Neural crest cell (in vitro differentiated cells): ENCODE measurements around the gene CEP350. TPM values are rescaled to one million over a fixed set of nuclear protein-coding genes. Genes with fewer than 3 reads are reported as not detected.

Source experiments
- DNase-seq: peaks from one replicate; pipeline ENCODE4 v3.0.0; 2021; ENCODE audit warnings: low read depth, mixed read lengths, low spot score
- H3K27ac Mint-ChIP-seq: one replicate; pipeline ENCODE4 v1.8.0; 2021; ENCODE audit warnings: mild to moderate bottlenecking, mixed read lengths; ENCODE audit not compliant: unreplicated experiment
- H3K27me3 Mint-ChIP-seq: 2 replicates; pipeline ENCODE4 v1.8.0; 2021; ENCODE audit warnings: low read depth, mild to moderate bottlenecking, mixed read lengths
- H3K36me3 Mint-ChIP-seq: 2 replicates; pipeline ENCODE4 v1.8.0; 2021; ENCODE audit warnings: low read depth, mild to moderate bottlenecking, mixed read lengths
- H3K4me1 Mint-ChIP-seq: 2 replicates; pipeline ENCODE4 v1.8.0; 2021; ENCODE audit warnings: mixed read lengths
- H3K4me3 Mint-ChIP-seq: one replicate; pipeline ENCODE4 v1.8.0; 2021; ENCODE audit warnings: mild to moderate bottlenecking, mixed read lengths
- H3K9me3 Mint-ChIP-seq: 2 replicates; pipeline ENCODE4 v1.8.0; 2021; ENCODE audit warnings: mixed read lengths
- total RNA-seq: library from RNA; stranded (reverse); gene quantifications from 2 replicates; pipeline ENCODE4 v1.2.1, GENCODE V29; 2021
- TF ChIP-seq, protein P1 (sequence below): fragments of 200-600 bp; sonication (generic); conservative IDR thresholded peaks from 2 replicates; pipeline ENCODE4 v1.5.0; 2021; ENCODE audit warnings: antibody characterized with exemption, mild to moderate bottlenecking

Gene CEP350
- total RNA-seq, 1 donor from 2014 or later, result 44.8 TPM

DNA sequence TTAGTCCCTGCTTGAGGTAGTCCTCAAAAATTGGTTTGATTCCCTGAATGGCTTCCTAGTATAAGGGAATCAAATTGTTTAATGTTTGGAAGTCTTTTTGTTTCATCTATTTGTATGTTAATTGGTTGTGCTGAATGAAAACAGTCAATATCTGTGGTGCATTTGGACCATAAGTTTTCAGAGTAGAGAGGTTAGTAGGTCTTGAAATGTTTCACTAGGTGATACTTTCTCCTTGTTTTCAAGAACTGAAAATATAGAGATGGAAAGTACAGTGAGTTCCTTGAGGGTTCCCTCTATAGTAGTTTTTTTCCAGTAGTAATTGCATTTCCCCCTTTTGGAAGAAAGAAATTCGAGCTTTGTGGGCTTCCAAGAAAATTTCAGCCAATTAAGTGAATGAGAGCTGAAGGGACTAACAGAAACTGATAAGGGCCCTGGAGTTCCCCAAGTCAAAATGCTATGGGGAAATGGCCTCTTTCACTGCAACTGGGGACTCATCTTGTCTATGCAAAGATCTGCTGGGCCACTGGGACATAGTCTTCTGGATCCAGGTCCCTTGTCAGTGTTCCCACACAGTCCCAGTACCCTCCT, 18.6 kb upstream of the CEP350 start:
- H3K4me3 Mint-ChIP-seq, result no peak overlapping the region
- H3K9me3 Mint-ChIP-seq, result no peaks in the 10 kb centered on the region
- H3K27ac Mint-ChIP-seq, result no peak overlapping the region
- H3K4me1 Mint-ChIP-seq, result no peaks in the 10 kb centered on the region
- no peaks in the 10 kb centered on the region for H3K36me3 Mint-ChIP-seq
- no peak for DNase-seq
- H3K27me3 Mint-ChIP-seq, result no peaks in the 10 kb centered on the region
- TF ChIP-seq, protein P1, sequence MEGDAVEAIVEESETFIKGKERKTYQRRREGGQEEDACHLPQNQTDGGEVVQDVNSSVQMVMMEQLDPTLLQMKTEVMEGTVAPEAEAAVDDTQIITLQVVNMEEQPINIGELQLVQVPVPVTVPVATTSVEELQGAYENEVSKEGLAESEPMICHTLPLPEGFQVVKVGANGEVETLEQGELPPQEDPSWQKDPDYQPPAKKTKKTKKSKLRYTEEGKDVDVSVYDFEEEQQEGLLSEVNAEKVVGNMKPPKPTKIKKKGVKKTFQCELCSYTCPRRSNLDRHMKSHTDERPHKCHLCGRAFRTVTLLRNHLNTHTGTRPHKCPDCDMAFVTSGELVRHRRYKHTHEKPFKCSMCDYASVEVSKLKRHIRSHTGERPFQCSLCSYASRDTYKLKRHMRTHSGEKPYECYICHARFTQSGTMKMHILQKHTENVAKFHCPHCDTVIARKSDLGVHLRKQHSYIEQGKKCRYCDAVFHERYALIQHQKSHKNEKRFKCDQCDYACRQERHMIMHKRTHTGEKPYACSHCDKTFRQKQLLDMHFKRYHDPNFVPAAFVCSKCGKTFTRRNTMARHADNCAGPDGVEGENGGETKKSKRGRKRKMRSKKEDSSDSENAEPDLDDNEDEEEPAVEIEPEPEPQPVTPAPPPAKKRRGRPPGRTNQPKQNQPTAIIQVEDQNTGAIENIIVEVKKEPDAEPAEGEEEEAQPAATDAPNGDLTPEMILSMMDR, result no peak

DNA sequence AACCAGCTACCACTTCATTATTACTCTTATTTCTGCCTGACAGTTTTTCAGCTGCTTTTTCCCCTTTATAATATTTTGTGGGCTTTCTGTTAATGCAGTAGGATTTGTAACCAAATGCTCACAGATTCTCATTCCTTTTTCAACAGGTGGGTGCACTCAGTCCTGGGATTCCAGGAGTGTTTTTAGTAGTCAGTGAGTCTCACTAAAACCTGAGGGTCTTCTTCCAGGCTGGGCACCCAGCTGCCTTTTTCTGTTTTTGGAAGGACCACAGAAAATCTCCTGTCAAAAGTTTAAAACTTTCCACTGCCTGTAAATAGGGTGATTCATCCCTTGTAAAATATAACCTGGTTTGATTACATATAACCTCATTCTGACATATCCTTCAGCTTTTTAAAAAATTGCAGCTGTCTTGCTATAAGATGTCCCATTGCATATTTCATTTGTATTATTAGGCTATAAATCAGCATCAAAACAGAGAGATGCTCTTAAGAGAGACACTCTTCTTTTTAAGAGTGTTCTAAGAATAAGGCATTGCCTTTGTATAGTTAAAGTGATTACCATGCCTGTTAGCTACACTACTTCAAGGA, 16.8 kb upstream of the CEP350 start:
- DNase-seq, result no peak
- H3K27me3 Mint-ChIP-seq, result no peaks in the 10 kb centered on the region
- H3K9me3 Mint-ChIP-seq, result no peaks in the 10 kb centered on the region
- no peak overlapping the region for H3K4me3 Mint-ChIP-seq
- no peaks in the 10 kb centered on the region for H3K36me3 Mint-ChIP-seq
- TF ChIP-seq, protein P1, result no peak
- no peak overlapping the region for H3K27ac Mint-ChIP-seq
- H3K4me1 Mint-ChIP-seq, result no peaks in the 10 kb centered on the region

GRCh38 chr1:179938752-179939151, 15.9 kb upstream of the CEP350 start:
- Mint-ChIP-seq H3K27me3 (no peaks in the 10 kb centered on the region), H3K4me3 (no peak overlapping the region), H3K27ac (no peak overlapping the region), H3K36me3 (no peaks in the 10 kb centered on the region), H3K4me1 (no peaks in the 10 kb centered on the region), H3K9me3 (no peaks in the 10 kb centered on the region)
- DNase-seq, result no peak
- TF ChIP-seq, protein P1, result no peak

- no peak for DNase-seq
- TF ChIP-seq, protein P1, result no peak
- H3K4me3 Mint-ChIP-seq, result no peak overlapping the region
- H3K36me3 Mint-ChIP-seq, result no peaks in the 10 kb centered on the region
- H3K27ac Mint-ChIP-seq, result no peak overlapping the region
- no peaks in the 10 kb centered on the region for H3K27me3 Mint-ChIP-seq
- H3K9me3 Mint-ChIP-seq, result peaks cover 2% of the 10 kb centered on the region
- no peaks in the 10 kb centered on the region for H3K4me1 Mint-ChIP-seq
Observed at GRCh38 chr1:179939941-179940340, 14.7 kb upstream of the CEP350 start.

DNA sequence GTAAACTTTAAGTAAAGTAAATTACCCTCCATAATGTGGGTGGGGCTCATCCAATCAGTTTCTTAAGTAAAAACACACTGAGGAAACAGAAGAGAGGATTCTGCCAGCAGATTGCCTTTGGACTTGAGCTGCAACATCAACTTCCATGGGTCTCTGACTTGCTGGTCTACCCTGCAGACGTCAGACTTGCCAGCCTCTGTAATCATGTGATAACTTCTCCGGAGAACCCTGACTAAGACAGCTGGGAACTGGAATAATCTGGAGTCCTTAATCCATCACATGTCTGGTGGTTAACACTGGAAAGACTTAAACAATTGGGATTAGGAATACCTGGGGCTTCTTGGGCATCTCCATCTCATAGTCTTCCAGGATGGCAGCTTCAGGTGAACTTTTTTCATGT, 13.2 kb upstream of the CEP350 start:
- no peak for DNase-seq
- Mint-ChIP-seq H3K36me3 (no peaks in the 10 kb centered on the region), H3K27me3 (no peaks in the 10 kb centered on the region), H3K4me1 (no peaks in the 10 kb centered on the region), H3K4me3 (no peak overlapping the region), H3K9me3 (peaks cover 3% of the 10 kb centered on the region), H3K27ac (no peak overlapping the region)
- TF ChIP-seq, protein P1, result no peak
